Progenitor cell of endocrine pancreas (in vitro differentiated cells): ENCODE data around the gene TMEM204. TPM values are rescaled to one million over a fixed set of nuclear protein-coding genes. Genes with fewer than 3 reads are reported as not detected.

Experiments used
- DNase-seq: peaks from one replicate; pipeline ENCODE4 v3.0.0; 2021; ENCODE audit warnings: low spot score; ENCODE audit not compliant: unreplicated experiment
- H3K27ac Mint-ChIP-seq: 2 replicates; pipeline ENCODE4 v1.8.0; 2021; ENCODE audit warnings: mild to moderate bottlenecking, moderate library complexity, mixed read lengths
- H3K27me3 Mint-ChIP-seq: 2 replicates; pipeline ENCODE4 v1.8.0; 2021; ENCODE audit warnings: mixed read lengths
- H3K36me3 Mint-ChIP-seq: 2 replicates; pipeline ENCODE4 v1.8.0; 2022; ENCODE audit warnings: mixed read lengths; ENCODE audit not compliant: insufficient read depth
- H3K4me1 Mint-ChIP-seq: 2 replicates; pipeline ENCODE4 v1.8.0; 2021; ENCODE audit warnings: low read depth, mixed read lengths
- H3K4me3 Mint-ChIP-seq: 2 replicates; pipeline ENCODE4 v1.8.0; 2021; ENCODE audit warnings: low read depth, mild to moderate bottlenecking, moderate library complexity, mixed read lengths
- H3K9me3 Mint-ChIP-seq: 2 replicates; pipeline ENCODE4 v1.8.0; 2021; ENCODE audit warnings: low read depth, mixed read lengths
- total RNA-seq: library from RNA; stranded (reverse); gene quantifications from 2 replicates; pipeline ENCODE4 v1.2.1, GENCODE V29; 2021
- TF ChIP-seq, protein P1 (sequence below): fragments of 200-600 bp; sonication (generic); IDR thresholded peaks from one replicate; pipeline ENCODE4 v1.5.0; 2021; ENCODE audit warnings: antibody characterized with exemption, mild to moderate bottlenecking; ENCODE audit not compliant: unreplicated experiment

The TMEM204 gene
- total RNA-seq, 1 donor from 2014 or later: not detected

DNA sequence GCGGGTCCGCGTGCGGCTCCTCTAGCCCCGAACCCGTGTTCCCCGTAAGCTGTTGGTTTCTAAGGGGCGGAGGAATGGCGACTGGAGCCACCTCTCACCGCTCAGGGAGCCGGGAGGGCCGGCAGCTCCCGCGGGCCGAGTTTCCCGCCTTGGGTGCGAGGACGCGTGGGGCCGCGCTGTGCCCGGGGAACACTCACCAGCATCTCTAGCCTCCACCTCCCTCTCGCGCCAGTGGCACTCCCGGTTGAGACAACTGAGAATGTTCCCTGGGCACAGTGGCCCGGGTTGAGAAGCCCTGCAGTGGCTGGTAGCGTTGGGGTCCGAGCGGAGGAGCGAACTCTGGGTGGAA is 39.7 kb upstream of the TMEM204 start:
- Mint-ChIP-seq H3K27ac (peak overlapping the region; percentile 74), H3K4me1 (peaks cover 9% of the 10 kb centered on the region), H3K27me3 (no peaks in the 10 kb centered on the region), H3K36me3 (peaks cover 4% of the 10 kb centered on the region), H3K9me3 (no peaks in the 10 kb centered on the region), H3K4me3 (peak overlapping the region; percentile 83)
- DNase-seq: peak; percentile 35
- TF ChIP-seq, protein P1, sequence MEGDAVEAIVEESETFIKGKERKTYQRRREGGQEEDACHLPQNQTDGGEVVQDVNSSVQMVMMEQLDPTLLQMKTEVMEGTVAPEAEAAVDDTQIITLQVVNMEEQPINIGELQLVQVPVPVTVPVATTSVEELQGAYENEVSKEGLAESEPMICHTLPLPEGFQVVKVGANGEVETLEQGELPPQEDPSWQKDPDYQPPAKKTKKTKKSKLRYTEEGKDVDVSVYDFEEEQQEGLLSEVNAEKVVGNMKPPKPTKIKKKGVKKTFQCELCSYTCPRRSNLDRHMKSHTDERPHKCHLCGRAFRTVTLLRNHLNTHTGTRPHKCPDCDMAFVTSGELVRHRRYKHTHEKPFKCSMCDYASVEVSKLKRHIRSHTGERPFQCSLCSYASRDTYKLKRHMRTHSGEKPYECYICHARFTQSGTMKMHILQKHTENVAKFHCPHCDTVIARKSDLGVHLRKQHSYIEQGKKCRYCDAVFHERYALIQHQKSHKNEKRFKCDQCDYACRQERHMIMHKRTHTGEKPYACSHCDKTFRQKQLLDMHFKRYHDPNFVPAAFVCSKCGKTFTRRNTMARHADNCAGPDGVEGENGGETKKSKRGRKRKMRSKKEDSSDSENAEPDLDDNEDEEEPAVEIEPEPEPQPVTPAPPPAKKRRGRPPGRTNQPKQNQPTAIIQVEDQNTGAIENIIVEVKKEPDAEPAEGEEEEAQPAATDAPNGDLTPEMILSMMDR: no peak

GRCh38 chr16:1494129-1494640 is 39.3 kb upstream of the TMEM204 start:
- peaks cover 4% of the 10 kb centered on the region for H3K36me3 Mint-ChIP-seq
- no peaks in the 10 kb centered on the region for H3K27me3 Mint-ChIP-seq
- peak overlapping the region; percentile 83 for H3K4me3 Mint-ChIP-seq
- H3K4me1 Mint-ChIP-seq: peaks cover 9% of the 10 kb centered on the region
- no peaks in the 10 kb centered on the region for H3K9me3 Mint-ChIP-seq
- no peak for DNase-seq
- TF ChIP-seq, protein P1: peak; percentile 21
- H3K27ac Mint-ChIP-seq: peak overlapping the region; percentile 67

- TF ChIP-seq, protein P1: no peak
- no peaks in the 10 kb centered on the region for H3K27me3 Mint-ChIP-seq
- H3K27ac Mint-ChIP-seq: no peak overlapping the region
- peak overlapping the region; percentile 83 for H3K4me3 Mint-ChIP-seq
- peaks cover 4% of the 10 kb centered on the region for H3K36me3 Mint-ChIP-seq
- DNase-seq: no peak
- H3K4me1 Mint-ChIP-seq: peaks cover 9% of the 10 kb centered on the region
- no peaks in the 10 kb centered on the region for H3K9me3 Mint-ChIP-seq
Measured at GRCh38 chr16:1494711-1495110, 38.8 kb upstream of the TMEM204 start.

GRCh38 chr16:1495211-1495888 is 38.1 kb upstream of the TMEM204 start:
- H3K27ac Mint-ChIP-seq: no peak overlapping the region
- H3K9me3 Mint-ChIP-seq: no peaks in the 10 kb centered on the region
- DNase-seq: no peak
- TF ChIP-seq, protein P1: no peak
- H3K36me3 Mint-ChIP-seq: peaks cover 4% of the 10 kb centered on the region
- no peaks in the 10 kb centered on the region for H3K27me3 Mint-ChIP-seq
- peaks cover 9% of the 10 kb centered on the region for H3K4me1 Mint-ChIP-seq
- H3K4me3 Mint-ChIP-seq: peak overlapping the region; percentile 38

GRCh38 chr16:1495889-1496262 is 37.6 kb upstream of the TMEM204 start:
- DNase-seq: no peak
- TF ChIP-seq, protein P1: no peak
- Mint-ChIP-seq H3K4me3 (no peak overlapping the region), H3K27ac (no peak overlapping the region), H3K36me3 (peaks cover 4% of the 10 kb centered on the region), H3K4me1 (peaks cover 9% of the 10 kb centered on the region), H3K9me3 (no peaks in the 10 kb centered on the region), H3K27me3 (no peaks in the 10 kb centered on the region)
